GM21515 (cell line): Measurements from ENCODE around the gene HEXD.

Source experiments
- ATAC-seq: cut with Tn5 transposase; IDR thresholded peaks from one replicate; pipeline ENCODE4 v1.9.1; 2021; ENCODE audit not compliant: unreplicated experiment

HEXD gene

DNA sequence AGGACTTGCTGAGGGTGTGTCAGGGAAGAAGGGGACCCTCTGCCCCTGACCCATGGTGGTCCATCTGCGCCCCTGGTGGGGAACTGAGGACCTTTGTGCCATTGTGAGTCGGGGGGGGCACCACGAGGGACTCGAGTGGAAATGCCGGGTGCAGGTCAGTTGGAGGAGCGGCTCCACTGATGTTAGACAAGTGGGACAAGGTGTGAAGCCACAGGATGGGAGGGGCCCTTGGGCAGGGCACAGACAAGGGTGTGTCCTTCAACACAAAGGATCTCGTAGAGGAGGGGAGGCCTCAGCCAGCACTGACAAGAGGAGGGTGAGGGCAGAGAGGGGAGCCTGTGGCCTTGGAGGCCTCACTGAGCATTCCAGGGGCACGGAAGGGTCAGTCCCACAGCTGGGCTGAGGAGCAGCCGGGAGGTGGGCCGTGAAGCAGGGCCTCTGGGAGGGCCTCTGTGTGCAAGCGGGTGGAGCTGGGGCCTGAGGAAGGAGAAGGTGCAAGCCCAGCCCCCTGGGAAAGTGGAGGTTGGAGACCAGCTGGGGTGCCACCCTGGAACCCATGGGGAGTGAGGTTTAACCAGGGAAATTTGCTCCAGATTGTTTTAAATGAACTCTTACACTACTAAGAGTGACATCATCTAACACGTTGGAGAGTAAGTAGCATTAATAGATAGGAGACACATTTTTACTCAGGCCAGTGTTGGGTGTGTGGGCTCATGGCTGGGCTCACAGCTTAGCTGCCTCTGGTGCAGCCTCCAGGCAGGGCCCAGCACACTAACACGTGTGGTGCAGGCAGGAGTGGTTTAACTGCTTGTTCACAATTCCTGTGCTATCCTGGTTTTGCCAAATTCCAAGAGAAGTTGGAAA lies 68.3 kb downstream of the HEXD start:
- ATAC-seq, result no peak

DNA sequence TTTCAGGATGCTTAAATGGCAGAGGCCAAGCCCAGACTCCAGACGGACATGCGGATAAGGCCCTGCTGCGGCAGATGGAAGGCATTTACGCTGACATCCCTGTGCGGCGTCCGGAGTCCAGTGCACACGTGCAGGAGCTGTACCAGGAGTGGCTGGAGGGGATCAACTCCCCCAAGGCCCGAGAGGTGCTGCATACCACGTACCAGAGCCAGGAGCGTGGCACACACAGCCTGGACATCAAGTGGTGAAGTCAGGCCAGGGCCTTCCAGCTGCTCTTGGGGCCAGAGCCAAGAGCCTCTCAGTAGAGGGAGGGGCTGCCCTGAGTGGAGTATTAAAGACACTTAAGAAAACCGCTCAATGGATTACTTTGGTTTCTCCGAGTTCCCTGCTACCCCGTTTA lies 69.8 kb downstream of the HEXD start:
- ATAC-seq, result no peak

DNA sequence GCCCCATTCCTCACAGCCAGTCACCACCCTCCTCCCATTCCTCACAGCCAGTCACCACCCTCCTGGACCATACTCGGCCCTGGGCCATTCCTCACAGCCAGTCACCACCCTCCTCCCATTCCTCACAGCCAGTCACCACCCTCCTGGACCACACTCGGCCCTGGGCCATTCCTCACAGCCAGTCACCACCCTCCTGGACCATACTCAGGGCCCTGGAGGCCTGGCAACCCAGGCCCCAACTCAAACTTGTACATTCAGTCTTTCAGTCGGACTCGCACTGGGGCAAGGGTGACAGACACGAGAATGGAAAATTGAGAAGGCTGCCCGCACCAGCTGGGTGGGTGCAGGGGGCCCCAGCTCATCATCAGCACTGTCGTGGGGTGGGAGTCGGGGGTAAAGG lies 71.0 kb downstream of the HEXD start:
- no peak for ATAC-seq

DNA sequence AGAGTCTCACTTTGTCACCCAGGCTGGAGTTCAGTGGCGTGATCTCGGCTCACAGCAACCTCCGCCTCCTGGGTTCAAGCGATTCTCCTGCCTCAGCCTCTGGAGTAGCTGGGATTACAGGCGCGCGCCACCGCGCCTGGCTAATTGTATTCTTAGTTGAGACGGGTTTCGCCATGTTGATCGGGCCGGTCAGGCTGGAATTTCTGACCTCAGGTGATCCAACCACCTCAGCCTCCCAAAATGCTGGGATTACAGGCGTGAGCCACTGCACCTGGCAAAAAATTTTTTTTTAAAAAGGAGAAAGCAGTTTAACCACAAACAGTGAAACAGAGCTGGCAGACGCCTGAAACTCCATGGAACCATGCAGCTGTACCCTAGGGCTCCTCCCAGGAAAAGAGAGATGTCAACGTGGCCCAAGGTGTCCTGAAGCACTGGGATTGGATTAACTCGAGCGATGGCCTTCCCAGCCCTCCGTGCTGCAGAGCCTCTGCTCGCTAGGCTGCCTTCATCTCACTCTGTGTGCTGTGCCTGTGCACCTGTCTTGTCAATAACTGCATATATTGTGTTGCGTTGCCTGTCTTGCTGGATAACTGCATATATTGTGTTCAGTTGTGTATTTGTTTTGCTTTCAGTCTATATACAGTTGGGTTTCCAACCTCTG lies 71.8 kb downstream of the HEXD start:
- ATAC-seq, result no peak

DNA sequence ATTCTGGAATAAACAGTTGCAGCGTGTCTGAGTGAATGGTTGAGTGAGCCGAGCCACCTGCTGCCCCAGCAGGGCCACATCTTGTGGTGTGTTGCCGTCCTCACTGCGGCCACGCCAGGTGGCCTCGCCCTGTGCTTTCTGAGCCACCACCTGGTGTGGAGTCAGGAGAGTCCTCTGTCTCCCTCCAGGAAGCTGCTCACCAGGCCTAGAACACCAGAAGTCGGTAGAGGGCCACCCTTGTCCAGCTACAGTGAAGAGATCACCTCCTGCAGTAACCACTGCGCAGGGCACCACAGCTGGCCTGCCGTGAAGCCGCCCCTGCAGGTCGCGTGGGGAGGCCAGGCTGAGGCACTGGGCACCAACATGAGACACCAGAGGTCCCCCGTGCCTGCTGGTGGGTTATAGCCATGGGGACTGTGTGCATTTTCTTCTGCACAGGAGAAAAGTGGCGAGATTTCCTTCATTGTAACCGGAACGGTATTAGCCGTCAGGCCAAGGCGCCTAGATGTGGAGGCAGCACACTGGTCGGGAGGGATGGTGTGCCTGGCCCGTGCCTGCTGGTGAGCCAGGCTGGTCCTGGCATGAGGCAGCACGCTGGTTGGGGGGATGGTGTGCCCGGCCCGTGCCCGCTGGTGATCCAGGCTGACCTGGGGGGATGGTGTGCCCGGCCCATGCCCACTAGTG lies 72.5 kb downstream of the HEXD start:
- ATAC-seq, result no peak

DNA sequence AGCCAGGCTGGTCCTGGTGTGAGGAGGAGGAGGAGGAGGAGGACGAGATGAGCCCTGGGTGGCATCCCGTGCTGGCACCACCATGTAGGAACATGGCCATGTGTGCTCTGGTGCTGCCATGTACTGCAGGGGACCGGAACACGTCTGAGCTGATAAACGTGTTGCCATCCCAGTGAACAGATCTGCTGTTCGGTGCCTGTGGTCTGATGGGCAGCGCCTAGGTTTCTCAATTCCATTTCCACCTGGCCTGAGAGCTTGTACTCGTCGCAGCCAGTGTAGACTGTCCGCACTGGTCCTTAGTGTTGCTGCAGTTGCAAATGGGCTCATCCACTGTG lies 73.0 kb downstream of the HEXD start:
- no peak for ATAC-seq

DNA sequence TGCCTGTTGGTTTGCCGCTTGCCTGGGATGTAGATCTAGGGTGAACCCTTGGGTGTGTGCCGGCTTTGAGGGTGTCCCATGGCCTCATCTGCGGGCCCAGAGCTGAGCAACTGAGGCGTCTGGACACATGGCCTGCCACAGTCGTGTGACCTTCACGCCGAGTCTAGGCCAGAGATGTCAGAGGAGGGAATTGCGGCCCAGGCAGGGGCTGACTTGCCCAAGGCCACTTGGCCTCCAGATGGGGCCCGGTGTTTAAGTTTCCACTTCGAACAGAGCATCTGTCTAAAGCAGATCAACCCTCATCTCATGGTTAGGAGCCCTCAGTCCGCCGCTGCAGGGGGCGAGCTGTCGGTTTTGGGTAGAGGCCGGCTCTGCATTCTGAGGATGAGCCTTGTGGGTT lies 73.4 kb downstream of the HEXD start:
- no peak for ATAC-seq
